ENCODE results near the gene PDK2.

Gene PDK2

DNA sequence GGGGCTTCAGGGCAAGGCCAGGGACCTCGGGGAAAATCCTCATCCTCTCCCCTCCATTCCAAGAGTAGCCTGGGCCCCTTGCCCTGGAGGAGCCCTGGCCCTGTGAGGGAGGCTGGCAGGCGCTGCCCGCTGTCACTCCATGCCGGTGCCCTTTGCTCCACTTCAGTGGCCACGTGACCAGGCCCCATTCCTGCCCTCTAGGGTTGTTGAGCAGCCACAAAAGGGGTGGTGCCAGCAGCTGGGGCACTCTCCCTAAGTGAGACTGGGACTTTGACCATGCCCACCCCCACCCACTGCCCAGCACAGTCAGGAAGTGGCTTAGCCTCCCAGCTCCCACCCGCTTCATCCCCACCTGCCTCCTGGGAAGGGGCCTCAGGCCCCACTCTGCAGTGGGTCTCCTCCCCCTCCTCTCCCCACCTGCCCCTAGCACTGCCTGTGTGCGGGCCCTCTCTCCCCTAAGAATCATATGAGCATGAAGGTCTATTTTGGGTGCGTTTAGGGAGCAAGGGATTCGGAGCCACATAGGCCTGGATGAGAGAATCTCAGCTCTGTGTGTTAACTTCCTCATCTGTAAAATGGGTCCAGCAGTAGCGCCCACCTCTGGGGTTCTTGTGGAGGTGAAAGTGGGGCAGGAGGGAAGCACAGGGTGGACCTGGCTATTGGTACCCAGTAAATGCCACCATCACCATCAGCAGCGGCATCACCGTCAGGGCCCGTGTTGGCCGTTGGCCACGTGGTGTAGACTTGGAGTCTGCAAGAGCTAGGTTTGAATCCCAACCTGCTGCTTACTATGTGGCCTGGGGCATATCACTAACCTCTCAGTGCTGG is 7.2 kb downstream of the PDK2 start:
- no peak for DNase-seq

DNA sequence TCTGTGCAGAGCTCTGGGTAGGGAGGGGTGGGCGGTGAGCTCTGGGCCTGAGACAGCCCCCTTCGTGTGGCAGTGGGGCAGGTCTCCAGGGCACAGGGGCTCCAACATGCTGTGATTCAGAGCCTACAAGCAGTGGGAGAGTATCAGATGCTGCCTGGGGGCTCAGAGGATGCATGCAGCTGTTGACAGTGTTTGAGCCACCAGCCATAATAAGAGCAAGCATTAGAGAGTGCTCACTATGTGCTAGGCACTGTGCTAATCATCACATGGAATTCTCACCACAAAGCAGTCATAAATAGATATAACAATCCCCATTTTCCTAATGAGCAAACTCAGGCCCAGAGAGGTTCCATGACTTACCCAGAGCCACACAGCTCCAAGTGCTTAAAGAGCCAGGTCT is 8.1 kb downstream of the PDK2 start:
- no peak for DNase-seq

DNA sequence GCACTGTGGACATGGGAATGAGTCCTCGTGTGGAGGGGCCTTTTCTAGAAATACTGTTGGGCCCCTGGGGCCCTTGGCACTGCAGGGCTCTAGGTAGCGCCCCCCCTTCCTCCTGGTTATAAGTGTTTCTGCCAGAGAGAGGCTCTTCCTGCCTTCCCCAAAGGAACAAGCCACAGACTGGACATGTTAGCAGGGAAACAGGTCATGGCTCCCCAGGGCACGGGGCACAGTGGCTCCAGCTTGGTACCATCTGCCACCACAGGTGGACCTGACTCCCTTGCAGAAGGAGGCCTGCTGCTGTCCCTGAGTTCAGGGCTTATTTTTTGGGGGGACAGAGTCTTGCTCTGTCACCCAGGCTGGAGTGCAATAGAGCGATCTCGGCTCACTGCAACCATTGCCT is 8.8 kb downstream of the PDK2 start:
- DNase-seq = no peak

DNA sequence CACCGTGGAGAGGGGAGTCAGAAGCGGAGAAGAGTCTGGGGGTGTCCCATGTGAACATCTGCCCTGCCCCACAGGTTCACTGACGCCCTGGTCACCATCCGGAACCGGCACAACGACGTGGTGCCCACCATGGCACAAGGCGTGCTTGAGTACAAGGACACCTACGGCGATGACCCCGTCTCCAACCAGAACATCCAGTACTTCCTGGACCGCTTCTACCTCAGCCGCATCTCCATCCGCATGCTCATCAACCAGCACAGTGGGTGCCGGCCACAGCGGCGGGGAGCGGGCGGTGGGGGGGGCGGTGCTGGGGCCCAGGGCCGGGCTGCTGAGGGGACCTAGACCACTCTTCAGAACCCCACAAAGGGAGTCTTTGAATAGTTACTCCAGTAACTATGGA is 10.7 kb downstream of the PDK2 start:
- no peak for DNase-seq

DNA sequence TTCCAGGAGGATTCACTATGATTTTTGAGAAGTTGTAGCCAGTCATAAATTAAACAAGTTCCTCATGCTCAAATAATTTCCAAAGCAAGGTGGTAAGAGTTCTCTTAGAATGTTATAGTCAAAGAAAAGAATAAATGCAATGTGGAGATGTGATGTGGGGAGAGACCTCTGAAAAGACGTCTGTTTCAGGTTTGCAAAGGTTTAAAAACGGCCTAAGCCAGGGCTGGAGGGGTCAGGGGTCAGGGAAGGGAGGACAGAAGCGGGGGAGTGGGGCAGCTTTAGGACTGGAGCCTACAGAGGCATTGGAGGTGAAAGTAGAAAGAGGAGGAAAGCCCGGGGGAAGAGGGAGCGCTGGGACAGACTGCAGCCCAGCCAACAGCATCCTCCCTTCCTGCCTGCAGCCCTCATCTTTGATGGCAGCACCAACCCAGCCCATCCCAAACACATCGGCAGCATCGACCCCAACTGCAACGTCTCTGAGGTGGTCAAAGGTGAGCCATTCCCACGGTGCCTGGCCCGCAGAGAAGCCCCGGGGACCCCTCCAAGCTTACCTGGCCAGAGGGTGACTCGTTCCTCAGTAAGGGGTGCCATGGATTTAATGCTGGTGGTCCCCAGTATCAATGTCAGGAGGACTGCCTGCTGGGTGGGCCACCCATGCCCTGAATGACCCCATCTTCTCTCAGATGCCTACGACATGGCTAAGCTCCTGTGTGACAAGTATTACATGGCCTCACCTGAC is 11.4 kb downstream of the PDK2 start:
- DNase-seq = no peak

DNA sequence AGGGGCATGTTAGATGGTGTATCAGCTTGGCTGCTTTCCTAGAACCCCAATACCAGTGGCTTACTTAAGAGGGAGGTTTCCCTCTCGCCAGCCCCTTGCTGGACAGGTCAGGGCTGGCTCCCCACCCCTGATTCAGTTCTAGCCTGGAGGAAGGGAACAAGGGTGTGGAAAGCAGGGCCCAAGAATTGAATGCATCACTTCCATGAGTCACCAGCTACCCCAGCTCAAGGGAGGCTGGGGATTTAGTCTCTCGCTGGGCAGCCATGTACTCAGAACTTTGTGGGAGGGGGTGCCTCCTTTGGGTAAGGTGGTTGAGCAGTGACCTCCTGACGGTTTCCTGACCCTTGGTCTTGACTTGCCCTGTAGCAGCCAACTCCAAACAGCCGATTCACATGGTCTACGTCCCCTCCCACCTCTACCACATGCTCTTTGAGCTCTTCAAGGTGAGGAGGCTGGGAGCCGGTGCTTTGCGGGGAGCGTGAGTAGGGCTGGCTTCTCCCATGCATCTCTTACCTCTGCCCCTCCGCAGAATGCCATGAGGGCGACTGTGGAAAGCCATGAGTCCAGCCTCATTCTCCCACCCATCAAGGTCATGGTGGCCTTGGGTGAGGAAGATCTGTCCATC is 12.8 kb downstream of the PDK2 start:
- DNase-seq = no peak

DNA sequence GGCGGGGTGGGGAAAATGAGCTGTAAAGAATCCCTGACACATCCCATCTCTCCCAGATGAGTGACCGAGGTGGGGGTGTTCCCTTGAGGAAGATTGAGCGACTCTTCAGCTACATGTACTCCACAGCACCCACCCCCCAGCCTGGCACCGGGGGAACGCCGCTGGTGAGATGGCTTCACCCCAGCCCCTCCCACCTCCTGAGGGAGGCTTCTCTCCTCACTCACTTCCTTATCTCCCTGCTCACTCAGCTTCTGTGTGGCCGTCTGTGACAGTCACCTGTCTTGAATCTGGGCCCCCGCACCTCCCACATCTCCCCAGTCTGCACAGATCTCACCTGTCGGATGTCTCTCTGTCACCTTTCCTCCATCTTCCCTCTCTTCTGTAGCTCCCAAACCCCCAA is 13.4 kb downstream of the PDK2 start:
- DNase-seq = no peak

DNA sequence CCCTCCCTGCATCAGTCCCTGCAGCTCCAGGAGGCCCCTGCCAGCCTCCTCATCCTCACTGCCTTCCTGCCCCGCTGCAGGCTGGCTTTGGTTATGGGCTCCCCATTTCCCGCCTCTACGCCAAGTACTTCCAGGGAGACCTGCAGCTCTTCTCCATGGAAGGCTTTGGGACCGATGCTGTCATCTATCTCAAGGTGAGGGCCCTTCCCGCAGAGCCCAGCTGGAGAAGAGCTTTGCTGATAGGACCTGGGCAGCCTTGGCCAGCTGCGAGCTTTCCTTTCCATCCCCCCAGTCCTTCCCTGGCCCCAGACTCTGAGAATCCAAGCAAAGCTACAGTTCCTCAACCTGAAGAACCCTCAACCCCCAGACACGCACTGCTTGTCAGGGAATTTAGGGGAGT is 14.1 kb downstream of the PDK2 start:
- no peak for DNase-seq

DNA sequence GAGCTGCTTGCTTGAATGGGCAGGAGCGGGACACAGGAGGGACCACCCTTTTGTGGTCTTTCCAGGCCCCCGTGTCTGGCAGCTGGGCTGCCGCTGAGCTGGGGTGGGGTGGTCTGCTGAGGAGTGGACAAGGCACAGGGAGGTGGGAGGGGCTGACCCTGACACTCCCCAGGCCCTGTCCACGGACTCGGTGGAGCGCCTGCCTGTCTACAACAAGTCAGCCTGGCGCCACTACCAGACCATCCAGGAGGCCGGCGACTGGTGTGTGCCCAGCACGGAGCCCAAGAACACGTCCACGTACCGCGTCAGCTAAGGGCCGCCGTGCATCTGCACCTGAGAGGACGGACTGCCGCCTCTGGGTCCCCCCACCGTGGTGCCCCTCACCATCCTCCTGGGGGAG is 14.6 kb downstream of the PDK2 start:
- no peak for DNase-seq

DNA sequence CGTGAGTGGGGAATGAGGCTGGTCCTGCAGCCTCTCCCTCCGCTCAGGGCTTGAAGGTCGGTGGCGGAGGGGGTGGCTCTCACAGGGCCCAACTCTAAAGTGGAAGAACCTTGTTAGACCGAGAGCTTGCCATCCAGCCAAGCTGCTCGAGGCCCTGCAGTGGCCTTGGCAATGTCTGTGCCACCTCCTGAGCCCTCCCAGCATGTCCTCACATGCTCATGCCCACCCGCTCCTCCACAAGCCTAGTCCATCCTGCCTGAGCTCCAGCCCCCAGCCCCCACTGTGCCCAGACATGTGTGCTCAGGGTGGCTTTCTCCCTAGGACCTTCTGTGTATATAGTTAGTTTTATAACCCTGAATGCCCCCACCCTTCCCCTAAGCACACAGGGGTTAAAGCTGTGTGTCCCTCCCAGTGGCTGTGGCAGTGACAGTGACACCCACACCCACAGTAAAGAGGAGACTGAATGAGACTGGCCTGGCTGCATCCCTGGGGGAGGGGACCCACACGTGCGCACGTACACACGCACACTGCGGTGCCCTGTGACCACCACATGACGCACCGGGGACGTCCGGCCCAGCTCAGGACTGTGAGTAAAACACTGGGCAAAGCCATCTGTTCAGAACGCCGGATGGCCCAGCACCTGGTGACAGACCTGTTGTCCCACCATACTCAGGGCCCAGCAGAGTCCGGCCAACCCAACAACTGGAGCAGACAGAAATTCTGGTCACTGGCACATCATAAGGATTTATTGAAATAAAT is 15.6 kb downstream of the PDK2 start:
- DNase-seq = no peak

DNA sequence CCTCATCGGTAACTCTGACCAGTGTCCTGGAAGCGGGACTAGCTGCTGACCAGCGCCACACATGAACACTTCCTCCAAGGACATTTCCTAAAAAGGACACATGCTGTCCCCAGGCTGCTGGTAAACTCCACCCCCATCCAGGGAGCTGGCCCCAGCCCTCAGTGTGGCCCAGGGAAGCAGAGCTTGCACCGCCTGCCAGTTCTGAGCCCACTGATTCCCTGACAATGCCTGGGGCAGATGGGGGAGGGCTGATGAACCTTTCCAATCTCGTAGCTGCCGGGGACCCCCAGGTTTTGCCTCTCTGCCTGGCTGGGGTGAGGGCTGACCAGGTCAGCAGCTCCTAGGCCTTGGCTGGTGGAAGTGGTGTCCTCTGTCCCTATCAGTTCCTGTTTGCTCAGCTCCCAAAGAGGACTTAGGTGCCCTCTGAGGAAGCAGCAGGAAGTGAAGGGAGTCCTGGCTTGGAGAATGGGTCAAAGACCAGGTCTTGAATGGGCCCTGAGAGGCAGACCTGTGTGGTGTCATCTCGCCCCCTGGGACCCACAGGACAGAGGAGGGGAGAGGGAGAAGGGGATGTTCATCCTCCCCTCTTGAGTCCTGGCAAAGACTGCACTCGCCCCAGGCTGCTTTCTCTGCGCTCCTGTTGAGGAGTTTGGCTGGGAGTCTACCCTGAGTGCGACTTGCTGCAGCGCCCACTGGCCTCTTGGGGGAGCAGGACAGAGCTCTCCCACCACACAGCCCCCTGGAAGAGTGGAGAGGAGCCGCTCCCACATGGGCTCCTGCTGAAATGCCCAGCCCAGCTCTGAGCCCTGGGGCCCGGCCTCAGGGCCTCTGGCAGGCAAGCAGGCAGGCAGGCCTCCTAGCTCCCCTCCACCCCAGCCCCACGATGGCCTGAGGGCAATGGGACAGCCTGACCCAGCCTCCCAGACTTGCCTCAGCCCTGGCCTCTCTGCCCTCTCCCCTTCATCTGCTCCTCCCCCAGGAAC is 16.8 kb downstream of the PDK2 start:
- DNase-seq = no peak

DNA sequence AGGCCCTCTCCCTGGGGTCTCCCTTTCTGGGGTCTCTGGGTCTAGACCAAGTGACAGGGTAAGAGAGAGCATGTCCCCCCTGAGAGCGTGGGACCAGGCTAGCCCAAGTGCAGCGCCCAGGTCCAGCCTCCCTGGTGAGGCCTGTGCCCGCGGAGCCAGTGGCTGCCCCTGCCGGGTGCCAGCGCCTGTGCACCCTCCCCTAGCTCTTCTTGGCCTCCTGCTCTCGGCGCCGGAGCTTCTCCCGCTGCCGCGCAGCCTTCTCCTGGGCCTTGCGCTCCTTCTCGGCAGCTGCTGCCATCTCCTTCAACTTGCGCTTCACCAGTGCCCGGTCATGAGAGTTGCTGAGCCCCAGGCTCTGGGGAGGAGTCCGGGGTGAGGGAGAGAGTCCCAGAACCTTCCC is 17.5 kb downstream of the PDK2 start:
- DNase-seq = no peak

DNA sequence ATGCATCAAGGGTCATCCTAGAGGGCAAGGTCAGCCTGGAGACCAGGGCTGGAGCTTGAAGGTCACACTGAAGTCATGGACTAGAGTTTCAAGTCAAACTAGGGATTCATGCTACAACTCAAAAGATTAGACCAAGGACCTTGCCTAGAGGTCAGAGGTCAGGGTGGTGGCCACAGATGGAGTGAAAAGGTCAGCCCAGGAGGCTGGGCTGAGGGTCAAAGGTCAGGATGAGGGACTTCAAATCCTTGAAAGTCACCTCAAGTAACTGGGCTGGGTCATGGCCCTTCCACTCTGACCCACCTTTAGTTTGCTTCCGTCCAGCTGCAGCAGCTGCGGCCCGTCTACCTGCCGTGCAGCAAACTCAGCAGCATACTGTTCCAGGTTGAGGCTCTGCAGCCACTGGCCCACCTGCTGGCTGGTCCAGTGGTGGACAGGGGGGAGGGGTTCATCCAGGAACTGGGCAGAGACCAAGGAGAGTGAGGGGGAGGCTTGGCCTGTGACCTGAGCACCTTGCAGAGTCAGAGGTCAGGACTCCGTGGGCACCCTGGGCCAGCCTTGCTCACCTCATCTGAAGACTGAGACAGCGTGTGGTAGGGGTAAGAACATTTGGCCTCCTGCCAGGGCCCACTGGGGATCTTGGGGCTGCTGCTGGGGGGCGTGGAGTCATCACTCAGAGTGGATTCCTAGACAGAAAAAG is 18.6 kb downstream of the PDK2 start:
- no peak for DNase-seq

DNA sequence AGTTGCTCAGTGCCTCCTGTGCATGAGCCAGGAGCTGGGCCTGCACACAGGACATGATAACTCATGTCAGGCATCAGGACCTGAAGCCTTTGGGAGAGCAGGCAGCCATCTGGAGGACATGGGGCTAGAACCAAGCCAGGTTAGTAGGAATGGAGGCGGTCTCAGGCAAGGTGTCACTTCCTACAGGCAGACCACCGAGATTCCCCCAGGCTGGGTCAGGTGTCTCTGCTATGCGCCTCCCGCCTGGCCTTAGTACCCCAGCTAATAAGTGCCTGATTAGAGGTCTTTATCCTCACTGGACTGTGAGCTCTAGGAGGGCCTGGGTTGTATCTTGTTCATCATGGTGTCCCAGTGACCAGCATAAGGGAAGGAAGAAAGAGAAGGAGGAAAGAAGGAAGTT is 19.2 kb downstream of the PDK2 start:
- no peak for DNase-seq

DNA sequence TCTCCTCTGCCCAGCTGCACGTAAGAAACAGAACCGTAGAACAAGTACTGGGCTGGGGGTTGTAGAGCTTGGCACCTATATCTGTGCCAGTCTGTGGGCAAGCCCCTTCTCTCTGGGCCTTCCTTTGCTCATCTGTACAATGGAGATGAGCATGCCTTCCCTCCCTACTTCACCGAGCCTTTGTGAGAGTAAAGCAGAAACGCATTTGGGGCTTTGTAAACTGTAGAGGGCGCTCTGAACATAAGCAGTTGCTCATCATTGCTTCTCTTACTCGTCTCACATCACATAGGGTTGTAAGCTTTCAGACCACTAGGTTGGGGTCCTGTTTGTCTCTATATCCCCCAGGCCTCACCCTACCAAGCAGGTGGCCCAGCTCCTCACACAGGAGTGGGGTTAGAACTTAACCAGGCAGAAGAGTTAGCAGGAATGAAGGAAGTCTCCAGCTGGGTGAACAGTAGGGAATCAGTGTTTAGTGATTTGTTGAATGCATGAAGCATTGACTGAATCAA is 19.8 kb downstream of the PDK2 start:
- DNase-seq = peak in 3 of 6 experiments; percentile 6 to 31 (median 30)

DNA sequence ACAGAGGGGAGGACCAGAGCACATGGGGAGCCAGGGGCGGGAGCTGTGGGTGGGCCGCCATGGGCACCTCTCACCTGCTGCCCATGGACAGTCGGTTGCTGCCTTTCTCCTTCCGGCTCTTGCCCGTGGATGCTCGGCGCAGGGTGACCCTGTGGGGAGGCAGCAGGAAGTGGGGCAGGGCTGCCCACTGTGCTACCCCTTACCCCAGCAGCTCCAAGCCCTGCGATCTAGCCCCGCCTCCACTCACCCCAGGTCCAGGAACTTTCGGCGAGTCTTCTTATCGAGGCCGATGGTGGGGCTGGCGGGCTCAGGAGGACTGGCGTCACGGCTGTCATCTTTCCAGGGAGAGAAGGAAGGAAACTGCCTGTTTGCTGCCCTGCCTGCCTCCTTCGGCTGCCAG is 20.6 kb downstream of the PDK2 start:
- DNase-seq = no peak

DNA sequence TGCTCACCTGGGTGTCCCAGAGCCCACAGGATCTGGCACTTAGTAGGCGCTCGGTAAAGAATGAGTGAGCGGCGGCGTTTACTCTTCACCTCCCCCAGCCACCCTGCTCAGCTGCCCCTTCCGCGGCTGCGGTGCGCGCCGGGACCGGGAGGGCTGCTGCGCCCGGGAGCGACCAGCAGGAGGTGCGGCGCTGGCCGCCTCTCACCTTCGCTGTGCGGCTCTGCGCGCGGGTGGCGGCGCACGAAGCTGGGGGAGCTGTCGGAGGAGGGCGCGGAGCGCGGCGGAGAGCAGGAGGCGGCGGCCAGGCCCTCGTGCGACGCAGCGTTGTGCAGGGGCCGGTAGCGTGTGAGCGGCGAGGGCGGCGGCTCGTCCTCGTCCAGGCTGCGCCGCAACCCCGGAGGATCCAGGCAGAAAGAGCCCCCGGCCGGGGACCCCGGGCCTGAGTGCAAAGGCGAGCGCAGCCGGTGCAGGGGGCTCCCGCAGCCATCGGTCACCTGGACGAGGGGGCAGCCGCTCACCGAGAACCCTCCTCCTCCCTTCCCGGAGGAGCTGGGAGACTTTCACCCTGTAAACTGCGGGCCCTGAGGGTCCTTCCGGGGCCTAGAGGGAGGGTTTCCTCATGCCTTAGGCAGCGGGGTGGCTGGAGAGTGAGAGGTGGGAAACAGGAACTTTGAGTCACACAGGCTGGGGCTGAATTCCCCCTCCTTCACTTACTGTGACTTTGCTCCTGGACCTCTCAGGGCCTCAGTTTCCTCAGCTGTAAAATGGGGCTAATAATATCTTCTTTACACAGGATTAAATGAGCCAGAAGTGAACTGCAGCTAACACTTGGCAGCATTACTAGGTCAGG is 22.3 kb downstream of the PDK2 start:
- DNase-seq = peak in 5 of 6 experiments; percentile 38 to 62 (median 53)

DNA sequence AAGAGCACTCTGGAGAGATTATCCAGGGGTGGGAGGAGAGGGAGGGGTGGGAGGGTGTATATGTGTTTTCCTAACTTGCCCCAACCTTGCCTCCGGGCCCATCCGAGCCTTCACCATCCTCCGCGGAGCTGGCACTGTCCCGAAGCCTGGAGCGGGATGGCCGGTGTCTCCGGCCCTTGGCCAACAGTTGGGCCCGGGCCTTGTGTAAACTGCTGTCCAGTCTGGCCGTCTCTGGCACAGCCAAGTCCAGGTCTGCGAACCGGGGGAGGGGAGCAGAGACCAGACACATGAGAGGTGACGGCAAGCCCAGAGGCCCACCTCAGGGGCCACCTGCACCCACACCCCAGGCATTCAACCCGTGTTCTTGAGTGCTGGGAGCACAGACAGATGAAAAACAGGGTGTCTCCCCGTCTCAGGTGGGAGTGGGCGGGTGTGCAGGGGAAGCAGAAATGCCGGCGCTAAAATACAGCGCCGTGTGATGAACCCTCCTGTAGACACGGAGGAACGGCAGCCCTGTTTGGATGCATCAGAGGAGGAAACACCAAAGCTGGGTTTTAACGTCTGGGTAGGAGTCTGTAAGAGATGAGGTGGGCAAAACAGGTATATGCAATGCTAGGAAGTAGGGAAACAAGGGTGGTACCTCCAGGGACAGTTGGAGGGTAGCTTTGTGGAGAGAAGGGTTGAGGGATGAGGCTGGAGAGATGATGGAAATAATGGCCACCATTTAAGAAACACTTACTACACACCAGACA is 23.1 kb downstream of the PDK2 start:
- DNase-seq = no peak

DNA sequence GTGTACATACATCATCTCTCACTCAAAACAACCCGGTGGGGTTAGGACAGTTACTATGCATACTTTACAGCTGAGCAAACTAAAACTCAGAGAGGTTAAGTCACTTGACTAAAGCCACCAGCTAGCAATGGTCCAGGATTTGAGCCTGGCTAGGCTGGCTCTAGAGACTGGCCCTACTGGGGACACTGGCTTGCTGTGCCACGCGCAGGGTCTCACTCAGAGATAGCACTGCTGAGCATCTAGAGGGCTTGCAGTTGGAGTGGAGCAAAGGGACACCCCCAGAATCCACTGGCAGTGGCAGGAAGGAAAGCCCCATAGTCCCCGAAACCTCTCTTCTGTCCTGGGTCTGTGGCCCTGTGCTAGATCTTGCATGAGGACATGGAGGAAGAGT is 23.7 kb downstream of the PDK2 start:
- no peak for DNase-seq
